GM23248 (cell line): ENCODE results near the gene MTNR1A.

ENCODE experiments used
- EZH2 ChIP-seq: fragments of 200-600 bp; sonication (generic); IDR thresholded peaks from 2 replicates; pipeline ENCODE4 v1.6.1; 2018; ENCODE audit warnings: antibody characterized with exemption, mild to moderate bottlenecking; ENCODE audit not compliant: insufficient read depth, poor library complexity, severe bottlenecking
- EZH2phosphoT487 ChIP-seq: fragments of 200-600 bp; sonication (generic); IDR thresholded peaks from 2 replicates; pipeline ENCODE4 v1.6.1; 2018; ENCODE audit warnings: antibody characterized with exemption, moderate library complexity, mild to moderate bottlenecking, low read depth; ENCODE audit not compliant: insufficient read depth

DNA sequence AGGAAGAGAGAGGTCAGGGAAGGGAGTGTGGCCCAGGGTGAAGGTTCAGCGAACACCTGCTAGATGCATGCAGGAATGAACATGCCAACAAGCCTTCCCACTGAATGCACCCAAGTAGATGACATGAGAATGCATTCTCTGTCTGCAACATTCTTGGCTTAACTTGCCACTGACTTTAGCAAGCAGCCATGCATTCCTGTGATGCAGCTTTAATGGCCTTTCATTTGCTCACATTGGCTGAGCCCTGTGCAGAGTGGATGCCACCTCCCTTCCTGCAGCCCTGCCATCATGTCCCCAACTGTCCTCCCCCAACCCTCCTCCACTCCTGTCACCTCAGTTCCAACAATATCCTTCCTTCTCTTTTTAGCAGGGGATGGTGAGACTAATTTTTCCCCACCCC, 25.3 kb upstream of the MTNR1A start:
- TF ChIP-seq EZH2 (no peak), EZH2phosphoT487 (no peak)
